Adrenal gland (tissue), 12 donors: ENCODE data around the gene HPN. TPM values are rescaled to one million over a fixed set of nuclear protein-coding genes. Genes with fewer than 3 reads are reported as not detected.

Experiments
- DNase-seq, 7 donors: peaks; one replicate each; pipeline ENCODE4 v3.0.0-alpha.2; 2019 to 2020
- H3K27ac ChIP-seq, 5 donors: fragments of 200-600 bp; sonication (generic) in 4 of 5; 1 replicate in 3 of 5; 2 replicates in 2 of 5; pipeline versions ENCODE4 v1.5.1 to v1.8.0; 2016 to 2020; ENCODE audit warnings: mild to moderate bottlenecking in 1 of 5
- H3K27me3 ChIP-seq: fragments of 200-600 bp; 2 replicates; pipeline ENCODE4 v1.8.0; 2021
- H3K36me3 ChIP-seq, 2 donors: fragments of 200-600 bp; replicated peaks in 1 of 2; 1 replicate in 1 of 2; 2 replicates in 1 of 2; pipeline versions ENCODE4 v1.5.1 to v1.8.0; 2018 to 2022
- H3K4me1 ChIP-seq, 2 donors: fragments of 200-600 bp; replicated peaks in 1 of 2; 1 replicate in 1 of 2; 2 replicates in 1 of 2; pipeline versions ENCODE4 v1.5.1 to v1.8.0; 2018 to 2021
- H3K4me3 ChIP-seq, 4 donors: fragments of 200-600 bp; sonication (generic) in 3 of 4; one replicate each; pipeline ENCODE4 v1.5.1; 2016 to 2018
- H3K9me3 ChIP-seq, 3 donors: fragments of 200-600 bp; sonication (generic) in 1 of 3; replicated peaks in 1 of 3; 1 replicate in 2 of 3; 2 replicates in 1 of 3; pipeline versions ENCODE4 v1.5.1 to v1.8.0; 2016 to 2021
- CTCF ChIP-seq, 6 experiments: fragments of 450-650 bp in 4 of 6; fragments of 200-600 bp in 2 of 6; sonication (generic) in 1 of 6; IDR thresholded peaks; 1 replicate in 5 of 6; 2 replicates in 1 of 6; pipeline versions ENCODE4 v1.5.1 to v1.8.0; 2016 to 2021; ENCODE audit warnings: antibody characterized with exemption in 6 of 6, mild to moderate bottlenecking in 2 of 6, moderate library complexity in 1 of 6
- POLR2A ChIP-seq, 2 donors: fragments of 450-650 bp; IDR thresholded peaks; one replicate each; pipeline ENCODE4 v1.6.1; 2017; ENCODE audit warnings: antibody characterized with exemption in 2 of 2, mild to moderate bottlenecking in 2 of 2, moderate library complexity in 1 of 2
- WGBS, 4 donors: extraction: QIAGEN DNeasy Blood & Tissue Kit in 2 of 4; methylation state at CpG; one replicate each; pipeline versions ENCODE4 v1.1.5 to v1.1.7; 2013 to 2017; 5-methylcytosine and 5-hydroxymethylcytosine counted together
- intact Hi-C, 2 donors: fragments of 100-400 bp; cut with DNase I; formaldehyde crosslinking; loops; one replicate each; pipeline versions ENCODE4 v1.14.1 to v1.15.0; 2022 to 2023
- polyA plus RNA-seq, 3 donors: library from polyadenylated mRNA; stranded (reverse); fragments of 200-250 nt in 2 of 3; fragments of 350-450 nt in 1 of 3; fragmentation: Illumina TruSeq in 1 of 3; extraction: RNeasy Lipid Tissue Mini Kit (QIAGEN cat#74804) in 1 of 3; gene quantifications; one replicate each; pipeline ENCODE4 v1.2.3, GENCODE V29; 2013 to 2014
- total RNA-seq, 9 donors: library from RNA; depleted of rRNA in 4 of 9; stranded (reverse); fragments of >200 nt in 4 of 9; fragments of 120-200 nt in 1 of 9; fragmentation: NEBNext Ultra II Directional in 1 of 9; extraction: Animal tissue kit (Norgen Biotek cat#: 25700) in 1 of 9; gene quantifications; one replicate each; pipeline versions ENCODE4 v1.1.0 to v1.2.4, GENCODE V29; 2013 to 2023
- donor health status: healthy with polysubstance abuse.
- donor health status: Bipolar disorder and iron deficiency.
- donor health status: DM: yes; HTN: yes; CAD: no.
- donor health status: DM: no; HTN: no; CAD: no.
- donor health status: DM: no; HTN: no; CAD: no.
- donor health status: DM: yes; HTN: yes; CAD: no.

The HPN gene
- total and polyA plus RNA-seq, 12 donors = 0.20 to 2.6 (median 0.88) TPM; not detected in 2

- Histone ChIP-seq H3K4me1 (peaks cover 0 to 14% of the 10 kb centered on the region in 2 donors), H3K27ac (no peak overlapping the region), H3K36me3 (peaks cover 0 to 85% of the 10 kb centered on the region in 2 donors), H3K27me3 (no peaks in the 10 kb centered on the region), H3K9me3 (no peaks in the 10 kb centered on the region), H3K4me3 (no peak overlapping the region)
- DNase-seq = no peak
- TF ChIP-seq CTCF (IDR thresholded peaks at IDR 0.05) (no peak), POLR2A (IDR thresholded peaks at IDR 0.05) (no peak)
- intact Hi-C loops = no loop called here
- 88 to 100% (median 93%) methylated on average over 4 to 6 of the region's 6 CpGs for WGBS, 4 donors
Observed at GRCh38 chr19:35015954-35016351, 25.6 kb upstream of the HPN start.

- H3K36me3 ChIP-seq = peaks cover 0 to 85% of the 10 kb centered on the region in 2 donors
- H3K27ac ChIP-seq = peak overlapping the region in 1 of 5 donors; percentile 19
- H3K9me3 ChIP-seq = no peaks in the 10 kb centered on the region
- DNase-seq = peak in 1 of 7 donors; percentile 43
- H3K27me3 ChIP-seq = no peaks in the 10 kb centered on the region
- TF ChIP-seq POLR2A (IDR thresholded peaks at IDR 0.05) (no peak), CTCF (IDR thresholded peaks at IDR 0.05) (no peak)
- H3K4me3 ChIP-seq = no peak overlapping the region
- intact Hi-C loops = no loop called here
- 68 to 90% (median 75%) methylated on average over 3 of the region's 3 CpGs for whole genome bisulfite sequencing, 4 donors
- peaks cover 0 to 10% of the 10 kb centered on the region in 2 donors for H3K4me1 ChIP-seq
Observed at GRCh38 chr19:35017507-35017906, 24.0 kb upstream of the HPN start.

- Histone ChIP-seq H3K27ac (no peak overlapping the region), H3K27me3 (no peaks in the 10 kb centered on the region), H3K4me1 (peaks cover 0 to 1% of the 10 kb centered on the region in 2 donors), H3K36me3 (peaks cover 0 to 92% of the 10 kb centered on the region in 2 donors), H3K4me3 (no peak overlapping the region), H3K9me3 (no peaks in the 10 kb centered on the region)
- no peak for DNase-seq
- intact Hi-C loops = no loop called here
- 92 to 96% (median 95%) methylated on average over 4 of the region's 4 CpGs for WGBS, 4 donors
- TF ChIP-seq CTCF (IDR thresholded peaks at IDR 0.05) (no peak), POLR2A (IDR thresholded peaks at IDR 0.05) (no peak)
Observed at GRCh38 chr19:35018379-35018778, 23.1 kb upstream of the HPN start.

- WGBS, 4 donors = 93 to 97% (median 95%) methylated on average over 5 to 22 of the region's 22 CpGs
- intact Hi-C loops = no loop called here
- Histone ChIP-seq H3K4me3 (no peak overlapping the region), H3K36me3 (peaks cover 0 to 95% of the 10 kb centered on the region in 2 donors), H3K9me3 (no peaks in the 10 kb centered on the region), H3K4me1 (no peaks in the 10 kb centered on the region), H3K27ac (no peak overlapping the region), H3K27me3 (no peaks in the 10 kb centered on the region)
- no peak for DNase-seq
- TF ChIP-seq CTCF (IDR thresholded peaks at IDR 0.05) = no peak
Observed at GRCh38 chr19:35019144-35019543, 22.4 kb upstream of the HPN start.
